ENCODE data around the gene PCBD1. TPM values are rescaled to one million over a fixed set of nuclear protein-coding genes. Genes with fewer than 3 reads are reported as not detected.

The PCBD1 gene
- total and polyA plus RNA-seq, 12 donors = 42.7 to 213 (median 137) TPM

DNA sequence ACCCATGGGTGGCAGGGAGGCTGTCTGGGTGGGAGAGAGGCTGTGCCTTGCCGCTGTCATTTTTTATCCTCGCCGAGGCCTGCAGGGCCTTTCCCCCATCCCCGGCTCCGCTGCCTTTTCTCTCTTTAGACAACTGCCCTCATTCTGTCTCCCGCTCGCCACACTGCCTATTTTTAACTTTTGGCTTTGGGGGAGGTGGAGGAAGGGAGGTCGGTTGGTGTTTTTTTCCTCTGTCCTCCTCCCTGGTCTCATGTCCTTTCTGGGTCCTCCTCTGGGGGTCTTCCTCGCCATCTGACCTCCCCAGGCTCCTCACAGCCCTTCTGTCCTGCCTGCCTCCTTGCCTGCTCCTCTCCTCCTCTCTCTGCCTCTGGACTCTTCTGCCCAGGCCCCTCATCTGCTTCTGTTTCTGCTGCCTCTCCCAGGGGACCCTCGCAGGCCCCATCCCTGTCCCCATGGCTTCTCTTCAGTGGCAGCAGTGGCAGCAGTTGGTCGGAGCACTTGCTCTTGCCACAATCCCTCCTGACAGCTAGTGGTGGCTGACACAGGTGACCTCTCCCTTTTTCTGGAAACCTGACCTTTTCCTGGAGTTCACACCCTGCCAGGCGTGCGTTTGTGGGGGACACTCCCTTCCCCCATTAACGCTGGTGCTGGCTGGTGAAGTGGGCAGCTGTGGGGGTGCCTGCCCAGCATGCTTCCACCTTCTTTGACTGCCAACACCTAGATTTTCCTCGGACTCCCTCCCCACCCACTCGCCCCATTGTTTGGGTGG lies 19.5 kb upstream of the PCBD1 start:
- WGBS, 4 donors = 73 to 85% (median 79%) methylated on average over 14 to 16 of the region's 16 CpGs
- Histone ChIP-seq H3K4me3 (no peak overlapping the region), H3K27ac (no peak overlapping the region), H3K27me3 (no peaks in the 10 kb centered on the region), H3K4me1 (replicated peaks in 1 of 2) (no peaks in the 10 kb centered on the region), H3K9me3 (replicated peaks in 1 of 3) (no peaks in the 10 kb centered on the region), H3K36me3 (replicated peaks in 1 of 2) (no peaks in the 10 kb centered on the region)
- intact Hi-C loops (cut with DNase I) = no loop called here
- TF ChIP-seq CTCF (IDR thresholded peaks at IDR 0.05) = no peak
- no peak for TF ChIP-seq POLR2A (IDR thresholded peaks at IDR 0.05)
- no peak for DNase-seq

DNA sequence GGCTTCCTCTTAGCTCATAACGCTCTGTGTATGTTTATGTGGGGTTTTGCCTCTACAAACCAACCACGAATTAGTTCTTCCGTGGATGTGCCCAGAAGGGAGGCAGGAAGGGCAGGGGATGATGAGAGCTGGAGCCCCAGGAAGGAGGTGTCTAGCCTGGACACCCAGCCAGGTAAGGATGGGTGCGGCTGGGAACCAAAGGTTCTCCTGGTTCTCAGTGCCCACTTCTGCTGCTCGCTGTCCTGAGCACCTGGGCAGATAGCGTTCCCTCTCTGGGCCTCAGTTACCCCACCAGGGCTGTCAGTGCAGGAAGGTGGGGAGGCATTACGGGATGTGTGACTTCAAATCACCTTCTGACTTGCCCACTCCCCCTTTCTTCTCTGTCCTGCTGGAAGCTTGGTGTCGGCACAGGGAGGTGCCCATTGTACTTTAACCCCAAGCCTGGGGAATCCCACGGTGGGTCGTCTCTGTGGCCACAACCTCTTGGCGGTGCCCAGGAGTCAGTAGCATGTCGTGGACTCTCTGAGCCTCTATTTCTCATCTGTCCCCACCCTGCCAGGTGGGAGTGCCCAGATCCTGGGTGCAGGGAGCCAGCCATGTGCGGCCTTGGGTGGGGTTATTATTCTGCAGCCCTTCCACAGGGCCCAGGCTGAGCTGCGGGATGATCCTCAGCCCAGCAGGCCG lies 18.7 kb upstream of the PCBD1 start:
- H3K27ac ChIP-seq = no peak overlapping the region
- no peaks in the 10 kb centered on the region for H3K4me1 ChIP-seq (replicated peaks in 1 of 2)
- 76 to 90% (median 88%) methylated on average over 12 to 15 of the region's 15 CpGs for WGBS, 4 donors
- TF ChIP-seq POLR2A (IDR thresholded peaks at IDR 0.05) (no peak), CTCF (IDR thresholded peaks at IDR 0.05) (no peak)
- H3K9me3 ChIP-seq (replicated peaks in 1 of 3) = no peaks in the 10 kb centered on the region
- H3K4me3 ChIP-seq = no peak overlapping the region
- no peaks in the 10 kb centered on the region for H3K36me3 ChIP-seq (replicated peaks in 1 of 2)
- no peak for DNase-seq
- no peaks in the 10 kb centered on the region for H3K27me3 ChIP-seq
- intact Hi-C loops (cut with DNase I) = no loop called here

GRCh38 chr10:70906031-70906783 lies 17.8 kb upstream of the PCBD1 start:
- 73 to 78% (median 76%) methylated on average over 4 to 5 of the region's 5 CpGs for WGBS, 4 donors
- no peak overlapping the region for H3K27ac ChIP-seq
- no peaks in the 10 kb centered on the region for H3K9me3 ChIP-seq (replicated peaks in 1 of 3)
- no peaks in the 10 kb centered on the region for H3K27me3 ChIP-seq
- no peak for TF ChIP-seq POLR2A (IDR thresholded peaks at IDR 0.05)
- DNase-seq = no peak
- no peaks in the 10 kb centered on the region for H3K36me3 ChIP-seq (replicated peaks in 1 of 2)
- intact Hi-C loops (cut with DNase I) = no loop called here
- H3K4me3 ChIP-seq = no peak overlapping the region
- no peaks in the 10 kb centered on the region for H3K4me1 ChIP-seq (replicated peaks in 1 of 2)

- Histone ChIP-seq H3K9me3 (replicated peaks in 1 of 3) (no peaks in the 10 kb centered on the region), H3K27me3 (no peaks in the 10 kb centered on the region), H3K36me3 (replicated peaks in 1 of 2) (no peaks in the 10 kb centered on the region), H3K27ac (no peak overlapping the region), H3K4me3 (no peak overlapping the region), H3K4me1 (replicated peaks in 1 of 2) (no peaks in the 10 kb centered on the region)
- WGBS, 4 donors = 82 to 87% (median 85%) methylated on average over 25 to 27 of the region's 27 CpGs
- no peak for DNase-seq
- no peak for TF ChIP-seq CTCF (IDR thresholded peaks at IDR 0.05)
- no peak for TF ChIP-seq POLR2A (IDR thresholded peaks at IDR 0.05)
- intact Hi-C loops (cut with DNase I) = loop anchor here in 1 of 2 donors (2.0 kb wide), 1 partner anchor 379 kb away; no protein-coding TSS in a partner anchor
Observed at GRCh38 chr10:70905071-70906021, 17.0 kb upstream of the PCBD1 start.
